H9 (cell line): ENCODE results near the gene SERPINA9. TPM values are rescaled to one million over a fixed set of nuclear protein-coding genes. Genes with fewer than 3 reads are reported as not detected.
"Not testable (repeated sequence)": the region's sequence is repeated elsewhere in the genome, so short reads cannot be mapped to it uniquely, and the experiment has no call there.

Source experiments
- DNase-seq: peaks from one replicate; pipeline ENCODE4 v3.0.0-alpha.2; 2017
- H2AFZ ChIP-seq: one replicate; pipeline ENCODE4 v1.6.1; 2013; ENCODE audit warnings: mild to moderate bottlenecking, low read length, control low read depth, moderate library complexity
- H2AK5ac ChIP-seq: 2 replicates; pipeline ENCODE4 v1.6.1; 2013; ENCODE audit warnings: low read length, control low read depth, mixed read lengths; ENCODE audit not compliant: insufficient read length
- H2BK120ac ChIP-seq: one replicate; pipeline ENCODE4 v1.6.1; 2013; ENCODE audit warnings: low read depth, mild to moderate bottlenecking, low read length, control low read depth, inconsistent platforms; ENCODE audit not compliant: poor library complexity, severe bottlenecking
- H2BK12ac ChIP-seq: 2 replicates; pipeline ENCODE4 v1.6.1; 2013; ENCODE audit warnings: low read length, control low read depth, mixed read lengths, low read depth; ENCODE audit not compliant: insufficient read length
- H2BK15ac ChIP-seq: 2 replicates; pipeline ENCODE4 v1.6.1; 2013; ENCODE audit warnings: low read depth, low read length, control low read depth
- H2BK20ac ChIP-seq: one replicate; pipeline ENCODE4 v1.6.1; 2013; ENCODE audit warnings: low read depth, mild to moderate bottlenecking, low read length, control low read depth, inconsistent platforms; ENCODE audit not compliant: poor library complexity, severe bottlenecking
- H2BK5ac ChIP-seq: 2 replicates; pipeline ENCODE4 v1.6.1; 2013; ENCODE audit warnings: low read length, control low read depth, mixed read lengths; ENCODE audit not compliant: insufficient read length
- H3K14ac ChIP-seq: 2 replicates; pipeline ENCODE4 v1.6.1; 2013; ENCODE audit warnings: low read length, control low read depth; ENCODE audit not compliant: insufficient read depth
- H3K18ac ChIP-seq: 2 replicates; pipeline ENCODE4 v1.6.1; 2013; ENCODE audit warnings: low read depth, mild to moderate bottlenecking, mixed read lengths, low read length, control low read depth; ENCODE audit not compliant: insufficient read length
- H3K23ac ChIP-seq: 2 replicates; pipeline ENCODE4 v1.6.1; 2013; ENCODE audit warnings: low read length, control low read depth, mixed read lengths, low read depth; ENCODE audit not compliant: insufficient read length
- H3K23me2 ChIP-seq: 2 replicates; pipeline ENCODE4 v1.6.1; 2013; ENCODE audit warnings: low read depth, mild to moderate bottlenecking, mixed read lengths, low read length, control low read depth; ENCODE audit not compliant: insufficient read length, poor library complexity, severe bottlenecking
- H3K27ac ChIP-seq: 2 replicates; pipeline ENCODE4 v1.5.1; 2013; ENCODE audit warnings: low read length, control low read depth, mixed read lengths, low read depth; ENCODE audit not compliant: insufficient read length
- H3K27me3 ChIP-seq: 2 replicates; pipeline ENCODE4 v1.6.1; 2013; ENCODE audit warnings: low read length, control low read depth, inconsistent platforms; ENCODE audit not compliant: insufficient read depth
- H3K4ac ChIP-seq: 2 replicates; pipeline ENCODE4 v1.6.1; 2013; ENCODE audit warnings: low read depth, mild to moderate bottlenecking, control low read depth, inconsistent platforms, low read length, moderate library complexity
- H3K4me1 ChIP-seq: 2 replicates; pipeline ENCODE4 v1.6.1; 2013; ENCODE audit warnings: low read length, control low read depth, inconsistent platforms; ENCODE audit not compliant: insufficient read depth
- H3K4me2 ChIP-seq: 2 replicates; pipeline ENCODE4 v1.6.1; 2013; ENCODE audit warnings: low read length, control low read depth, mixed read lengths; ENCODE audit not compliant: insufficient read length, insufficient read depth
- H3K56ac ChIP-seq: 2 replicates; pipeline ENCODE4 v1.6.1; 2013; ENCODE audit warnings: low read depth, mild to moderate bottlenecking, mixed read lengths, low read length, control low read depth; ENCODE audit not compliant: insufficient read length
- H3K79me1 ChIP-seq: 2 replicates; pipeline ENCODE4 v1.6.1; 2013; ENCODE audit warnings: low read depth, mild to moderate bottlenecking, moderate library complexity, low read length, control low read depth, inconsistent platforms; ENCODE audit not compliant: insufficient read depth, poor library complexity, severe bottlenecking
- H3K79me2 ChIP-seq: 2 replicates; pipeline ENCODE4 v1.6.1; 2013; ENCODE audit warnings: low read length, control low read depth, inconsistent platforms; ENCODE audit not compliant: insufficient read depth
- H3K9ac ChIP-seq: 2 replicates; pipeline ENCODE4 v1.6.1; 2013; ENCODE audit warnings: low read length, control low read depth, mixed read lengths; ENCODE audit not compliant: insufficient read length; ENCODE audit errors: extremely low read depth
- H3K9me3 ChIP-seq: one replicate; pipeline ENCODE4 v1.6.1; 2013; ENCODE audit warnings: low read depth, low read length, inconsistent platforms; ENCODE audit not compliant: control insufficient read depth
- H3T11ph ChIP-seq: one replicate; pipeline ENCODE4 v1.6.1; 2013; ENCODE audit warnings: mild to moderate bottlenecking, low read length, control low read depth, inconsistent platforms
- H4K20me1 ChIP-seq: one replicate; pipeline ENCODE4 v1.6.1; 2013; ENCODE audit not compliant: control insufficient read depth, insufficient read length, insufficient read depth
- H4K5ac ChIP-seq: 2 replicates; pipeline ENCODE4 v1.6.1; 2013; ENCODE audit warnings: low read depth, mild to moderate bottlenecking, mixed read lengths, low read length, control low read depth; ENCODE audit not compliant: insufficient read length
- H4K8ac ChIP-seq: replicated peaks from 2 replicates; pipeline ENCODE4 v1.6.1; 2013; ENCODE audit warnings: low read length, control low read depth, mixed read lengths, low read depth; ENCODE audit not compliant: insufficient read length
- H4K91ac ChIP-seq: 2 replicates; pipeline ENCODE4 v1.6.1; 2013; ENCODE audit warnings: low read depth, mild to moderate bottlenecking, moderate library complexity, mixed read lengths, low read length, control low read depth; ENCODE audit not compliant: insufficient read length
- H3K27ac Mint-ChIP-seq, 3 experiments: 2 replicates in 2 of 3; 3 replicates in 1 of 3; pipeline ENCODE4 v1.8.0; 2020 to 2021; ENCODE audit warnings: mixed read lengths in 3 of 3, mild to moderate bottlenecking in 1 of 3, moderate library complexity in 1 of 3
- H3K27me3 Mint-ChIP-seq: 2 replicates; pipeline ENCODE4 v1.8.0; 2021; ENCODE audit warnings: low read depth, mild to moderate bottlenecking, moderate library complexity, mixed read lengths
- H3K36me3 Mint-ChIP-seq, 3 experiments: 2 replicates in 2 of 3; 3 replicates in 1 of 3; pipeline ENCODE4 v1.8.0; 2020 to 2021; ENCODE audit warnings: low read depth in 3 of 3, mixed read lengths in 3 of 3; ENCODE audit not compliant: insufficient read depth in 1 of 3
- H3K4me1 Mint-ChIP-seq, 2 experiments: 2 replicates each; pipeline ENCODE4 v1.8.0; 2020; ENCODE audit warnings: mixed read lengths in 2 of 2
- H3K4me3 Mint-ChIP-seq, 2 experiments: 2 replicates in 1 of 2; 3 replicates in 1 of 2; pipeline ENCODE4 v1.8.0; 2020 to 2021; ENCODE audit warnings: mild to moderate bottlenecking in 2 of 2, mixed read lengths in 2 of 2, moderate library complexity in 1 of 2
- H3K9me3 Mint-ChIP-seq, 2 experiments: 2 replicates in 1 of 2; 3 replicates in 1 of 2; pipeline ENCODE4 v1.8.0; 2020; ENCODE audit warnings: mild to moderate bottlenecking in 2 of 2, mixed read lengths in 2 of 2, moderate library complexity in 1 of 2
- CTCF ChIP-seq: fragments of 200-600 bp; sonication (generic); conservative IDR thresholded peaks from 3 replicates; pipeline ENCODE4 v1.8.0; 2021; ENCODE audit warnings: antibody characterized with exemption, mild to moderate bottlenecking
- WGBS: extraction: QIAGEN DNeasy Blood & Tissue Kit; methylation state at CpG from one replicate; pipeline ENCODE4 v1.1.7; 2013; ENCODE audit warnings: missing lambda C conversion rate, low lambda C conversion rate, mixed read lengths; ENCODE audit not compliant: insufficient read length; ENCODE audit errors: extremely low coverage; 5-methylcytosine and 5-hydroxymethylcytosine counted together
- total RNA-seq: library from RNA; stranded (reverse); gene quantifications from 2 replicates; pipeline ENCODE4 v1.2.1, GENCODE V29; 2021

SERPINA9 gene
- total RNA-seq, 1 experiment from 2014 or later = not detected

GRCh38 chr14:94514351-94514750, 38.4 kb upstream of the SERPINA9 start:
- H3K9ac ChIP-seq = no peak overlapping the region
- no peaks in the 10 kb centered on the region for H3K9me3 ChIP-seq
- WGBS = no CpG with 5 or more reads among the region's 7 CpGs
- no peak overlapping the region for H3K4me2 ChIP-seq
- H2BK5ac ChIP-seq = no peak overlapping the region
- no peak overlapping the region for H2AK5ac ChIP-seq
- peaks cover 6 to 7% of the 10 kb centered on the region in 2 experiments for H3K9me3 Mint-ChIP-seq
- H4K91ac ChIP-seq = no peak overlapping the region
- peaks cover 8% of the 10 kb centered on the region; the same call in 1 of the 2 replicates for H3K4me1 ChIP-seq
- peak overlapping the region in 1 of 3 experiments; percentile 91; a peak in 2 of 7 replicates for H3K27ac Mint-ChIP-seq
- no peak for TF ChIP-seq CTCF
- no peak overlapping the region for H3K27ac ChIP-seq
- H3K4ac ChIP-seq = no peak overlapping the region
- no peak overlapping the region for H3K14ac ChIP-seq
- H2AFZ ChIP-seq = no peak overlapping the region
- H3T11ph ChIP-seq = no peak overlapping the region
- no peaks in the 10 kb centered on the region for H3K27me3 ChIP-seq
- no peak overlapping the region for H3K56ac ChIP-seq
- H3K27me3 Mint-ChIP-seq = peaks cover 16% of the 10 kb centered on the region
- H3K23me2 ChIP-seq = no peaks in the 10 kb centered on the region
- no peak overlapping the region for H2BK120ac ChIP-seq
- no peak overlapping the region for H4K5ac ChIP-seq
- peaks cover 0 to 7% (median 2%) of the 10 kb centered on the region in 3 experiments; a peak in 4 of 7 replicates for H3K36me3 Mint-ChIP-seq
- H4K8ac ChIP-seq = no peak overlapping the region
- H2BK12ac ChIP-seq = no peak overlapping the region
- H3K79me2 ChIP-seq = no peaks in the 10 kb centered on the region
- H3K4me1 Mint-ChIP-seq = peaks cover 14 to 23% of the 10 kb centered on the region in 2 experiments
- H4K20me1 ChIP-seq = no peaks in the 10 kb centered on the region
- H2BK20ac ChIP-seq = no peak overlapping the region
- H3K4me3 Mint-ChIP-seq = no peak overlapping the region; a peak in 1 of 5 replicates
- no peaks in the 10 kb centered on the region for H3K79me1 ChIP-seq
- H3K23ac ChIP-seq = no peak overlapping the region
- no peak for DNase-seq
- no peak overlapping the region for H2BK15ac ChIP-seq
- H3K18ac ChIP-seq = no peak overlapping the region

GRCh38 chr14:94510481-94510880, 34.5 kb upstream of the SERPINA9 start:
- H3K27me3 Mint-ChIP-seq, H3K27me3 ChIP-seq, H3K4me1 ChIP-seq, H3K4ac ChIP-seq, H3K14ac ChIP-seq, H3K4me1 Mint-ChIP-seq, H2BK15ac ChIP-seq, H2AFZ ChIP-seq, H4K8ac ChIP-seq, H3K27ac ChIP-seq, H3K36me3 Mint-ChIP-seq, H3K23me2 ChIP-seq, H2AK5ac ChIP-seq, H2BK20ac ChIP-seq, H4K5ac ChIP-seq, H3K79me2 ChIP-seq, H3K23ac ChIP-seq, H3K4me3 Mint-ChIP-seq, H3K56ac ChIP-seq, H3K27ac Mint-ChIP-seq, H3K9ac ChIP-seq, H3K9me3 Mint-ChIP-seq, H3K4me2 ChIP-seq, H3K79me1 ChIP-seq, H2BK5ac ChIP-seq, H3K18ac ChIP-seq, DNase-seq, H3K9me3 ChIP-seq, H4K91ac ChIP-seq, H2BK12ac ChIP-seq, H3T11ph ChIP-seq, H4K20me1 ChIP-seq, H2BK120ac ChIP-seq: not testable (repeated sequence)
- WGBS = no CpG with 5 or more reads among the region's 2 CpGs
